Esophagus muscularis mucosa (tissue), 4 donors: ENCODE measurements around the gene DGKB. TPM values are rescaled to one million over a fixed set of nuclear protein-coding genes. Genes with fewer than 3 reads are reported as not detected.

ENCODE experiments used
- DNase-seq: peaks from one replicate; pipeline ENCODE4 v3.0.0-alpha.2; 2017; ENCODE audit errors: extremely low spot score
- H3K27ac ChIP-seq, 4 donors: fragments of 200-600 bp; sonication (generic); replicated peaks in 1 of 4; 1 replicate in 3 of 4; 2 replicates in 1 of 4; pipeline ENCODE4 v1.5.1; 2016 to 2019; ENCODE audit warnings: mild to moderate bottlenecking in 1 of 4
- H3K27me3 ChIP-seq, 4 donors: fragments of 200-600 bp; sonication (generic); one replicate each; pipeline versions ENCODE4 v1.5.1 to v1.6.0; 2016 to 2019
- H3K36me3 ChIP-seq, 4 donors: fragments of 200-600 bp; sonication (generic); one replicate each; pipeline ENCODE4 v1.5.1; 2016 to 2019
- H3K4me1 ChIP-seq, 4 donors: fragments of 200-600 bp; sonication (generic); one replicate each; pipeline ENCODE4 v1.5.1; 2016 to 2019
- H3K4me3 ChIP-seq, 4 donors: fragments of 200-600 bp; sonication (generic); 1 replicate in 2 of 4; 2 replicates in 2 of 4; pipeline ENCODE4 v1.5.1; 2016 to 2019; ENCODE audit warnings: mild to moderate bottlenecking in 4 of 4, moderate library complexity in 1 of 4
- H3K9me3 ChIP-seq, 4 donors: fragments of 200-600 bp; sonication (generic); 1 replicate in 3 of 4; 2 replicates in 1 of 4; pipeline ENCODE4 v1.5.1; 2016 to 2019
- EP300 ChIP-seq: sonication (generic); formaldehyde crosslinking; IDR thresholded peaks from one replicate; pipeline ENCODE4 v1.6.1; 2017; ENCODE audit warnings: antibody characterized with exemption
- POLR2A ChIP-seq: fragments of 450-650 bp; IDR thresholded peaks from one replicate; pipeline ENCODE4 v1.6.1; 2017; ENCODE audit warnings: antibody characterized with exemption, moderate library complexity, mild to moderate bottlenecking, low read depth
- POLR2AphosphoS5 ChIP-seq, 2 donors: sonication (generic); formaldehyde crosslinking; IDR thresholded peaks; one replicate each; pipeline ENCODE4 v1.6.1; 2017; ENCODE audit warnings: antibody characterized with exemption in 2 of 2
- WGBS: methylation state at CpG from one replicate; pipeline ENCODE4 v1.1.5; 2018; 5-methylcytosine and 5-hydroxymethylcytosine counted together
- intact Hi-C: fragments of 100-400 bp; cut with DNase I; formaldehyde crosslinking; loops from one replicate; pipeline ENCODE4 v1.15.1; 2023
- total RNA-seq, 4 donors: library from RNA; depleted of rRNA; stranded (reverse); fragments of >200 nt; gene quantifications; one replicate each; pipeline versions ENCODE4 v1.1.0 to v1.2.1, GENCODE V29; 2016
- TF ChIP-seq, protein P1 (sequence below), 3 experiments: fragments of 200-600 bp in 2 of 3; fragments of 450-650 bp in 1 of 3; sonication (generic) in 2 of 3; IDR thresholded peaks; one replicate each; pipeline ENCODE4 v1.5.1; 2017 to 2019; ENCODE audit warnings: antibody characterized with exemption in 3 of 3, mild to moderate bottlenecking in 2 of 3, moderate library complexity in 1 of 3

The DGKB gene
- total RNA-seq, 4 donors from 2014 or later = 10.4 to 18.5 (median 16.0) TPM

DNA sequence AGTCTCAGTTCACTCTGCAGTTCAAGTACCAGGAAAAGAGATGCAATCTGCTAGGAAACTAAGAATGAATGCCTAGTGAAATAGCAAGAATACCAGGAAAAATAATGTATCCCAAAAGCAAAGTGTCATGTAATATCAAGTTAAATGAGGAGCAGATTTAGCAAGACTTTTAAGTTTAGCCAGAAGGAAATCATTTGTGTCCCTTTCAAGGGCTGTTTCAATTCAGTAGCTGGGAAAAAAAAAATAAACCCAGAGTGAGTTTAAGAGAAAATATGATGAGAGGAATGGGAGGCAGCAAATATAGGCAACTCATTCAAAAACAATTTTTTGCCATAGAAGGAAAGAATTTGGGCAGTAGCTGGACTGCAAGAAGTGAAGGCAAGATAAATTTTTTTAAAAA, 135.8 kb downstream of the DGKB start:
- peaks cover 12 to 45% (median 17%) of the 10 kb centered on the region in 4 donors for H3K4me1 ChIP-seq
- intact Hi-C loops = no loop called here
- no peak overlapping the region for H3K27ac ChIP-seq
- no peaks in the 10 kb centered on the region for H3K36me3 ChIP-seq
- no peak for TF ChIP-seq POLR2AphosphoS5 (IDR thresholded peaks at IDR 0.05)
- TF ChIP-seq POLR2A = no peak
- no peak for TF ChIP-seq EP300
- TF ChIP-seq, protein P1, sequence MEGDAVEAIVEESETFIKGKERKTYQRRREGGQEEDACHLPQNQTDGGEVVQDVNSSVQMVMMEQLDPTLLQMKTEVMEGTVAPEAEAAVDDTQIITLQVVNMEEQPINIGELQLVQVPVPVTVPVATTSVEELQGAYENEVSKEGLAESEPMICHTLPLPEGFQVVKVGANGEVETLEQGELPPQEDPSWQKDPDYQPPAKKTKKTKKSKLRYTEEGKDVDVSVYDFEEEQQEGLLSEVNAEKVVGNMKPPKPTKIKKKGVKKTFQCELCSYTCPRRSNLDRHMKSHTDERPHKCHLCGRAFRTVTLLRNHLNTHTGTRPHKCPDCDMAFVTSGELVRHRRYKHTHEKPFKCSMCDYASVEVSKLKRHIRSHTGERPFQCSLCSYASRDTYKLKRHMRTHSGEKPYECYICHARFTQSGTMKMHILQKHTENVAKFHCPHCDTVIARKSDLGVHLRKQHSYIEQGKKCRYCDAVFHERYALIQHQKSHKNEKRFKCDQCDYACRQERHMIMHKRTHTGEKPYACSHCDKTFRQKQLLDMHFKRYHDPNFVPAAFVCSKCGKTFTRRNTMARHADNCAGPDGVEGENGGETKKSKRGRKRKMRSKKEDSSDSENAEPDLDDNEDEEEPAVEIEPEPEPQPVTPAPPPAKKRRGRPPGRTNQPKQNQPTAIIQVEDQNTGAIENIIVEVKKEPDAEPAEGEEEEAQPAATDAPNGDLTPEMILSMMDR (IDR thresholded peaks at IDR 0.05) = no peak
- H3K27me3 ChIP-seq = no peaks in the 10 kb centered on the region
- H3K4me3 ChIP-seq = no peak overlapping the region
- H3K9me3 ChIP-seq = no peaks in the 10 kb centered on the region
- DNase-seq = no peak

DNA sequence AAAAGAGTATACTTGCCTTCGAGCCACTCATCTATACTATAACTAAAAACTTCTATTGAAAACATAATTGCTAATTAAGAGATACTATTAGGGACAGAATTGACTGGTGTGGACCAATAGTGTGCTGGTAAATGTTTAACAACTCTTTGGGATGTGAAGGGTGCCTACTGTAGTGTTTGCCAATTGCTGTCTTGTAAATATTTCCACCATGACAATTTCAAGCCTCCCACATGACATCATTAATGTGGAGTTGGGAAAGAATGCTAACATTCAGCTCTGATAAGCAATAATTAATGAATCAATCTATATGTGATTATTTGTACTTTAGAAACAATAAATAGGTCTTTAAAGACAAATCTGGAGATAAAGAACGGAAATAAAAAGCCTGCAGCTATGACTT, 136.8 kb downstream of the DGKB start:
- WGBS = 79% methylated on average over 2 of the region's 2 CpGs
- Histone ChIP-seq H3K4me3 (no peak overlapping the region), H3K4me1 (peaks cover 19 to 55% (median 27%) of the 10 kb centered on the region in 4 donors)

DNA sequence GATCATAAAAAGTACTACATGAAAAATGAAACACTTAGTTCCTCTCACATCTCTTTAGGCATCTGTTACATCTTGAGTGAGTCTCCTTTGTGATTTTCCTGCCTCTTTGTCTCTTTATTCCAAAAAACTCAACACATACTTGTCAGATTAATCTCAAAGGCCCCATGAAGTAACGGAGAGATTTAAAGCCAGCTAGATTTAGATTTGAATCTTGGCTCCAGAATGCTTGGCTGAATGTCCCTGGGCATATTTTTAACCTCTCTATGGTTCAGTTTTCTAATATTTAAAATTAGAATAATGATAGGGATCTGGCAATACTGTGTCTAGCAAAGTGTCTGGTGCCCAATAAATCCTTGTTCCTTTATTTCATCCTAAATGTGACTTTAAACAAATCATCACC, 140.0 kb downstream of the DGKB start:
- WGBS = 9% methylated on average over 1 of the region's 1 CpG
- no peaks in the 10 kb centered on the region for H3K27me3 ChIP-seq
- H3K27ac ChIP-seq = peak overlapping the region; percentile 67 to 85 (median 77)
- no peaks in the 10 kb centered on the region for H3K36me3 ChIP-seq
- H3K4me1 ChIP-seq = peaks cover 19 to 44% (median 27%) of the 10 kb centered on the region in 4 donors
- H3K9me3 ChIP-seq = no peaks in the 10 kb centered on the region
- intact Hi-C loops = loop anchor here (5.0 kb wide), 1 partner anchor 135 kb away; no protein-coding TSS in a partner anchor
- TF ChIP-seq POLR2AphosphoS5 (IDR thresholded peaks at IDR 0.05) (no peak), EP300 (no peak), POLR2A (no peak)
- TF ChIP-seq, protein P1 (IDR thresholded peaks at IDR 0.05) = no peak
- no peak overlapping the region for H3K4me3 ChIP-seq
- DNase-seq = no peak

More for the DNA sequence above, 136.8 kb downstream of the DGKB start:
- no peak overlapping the region for H3K27ac ChIP-seq
- intact Hi-C loops = no loop called here
- no peaks in the 10 kb centered on the region for H3K9me3 ChIP-seq
- TF ChIP-seq POLR2A = no peak
- no peak for TF ChIP-seq POLR2AphosphoS5 (IDR thresholded peaks at IDR 0.05)
- TF ChIP-seq, protein P1 (IDR thresholded peaks at IDR 0.05) = no peak
- TF ChIP-seq EP300 = no peak
- DNase-seq = no peak
- H3K36me3 ChIP-seq = no peaks in the 10 kb centered on the region
- no peaks in the 10 kb centered on the region for H3K27me3 ChIP-seq

DNA sequence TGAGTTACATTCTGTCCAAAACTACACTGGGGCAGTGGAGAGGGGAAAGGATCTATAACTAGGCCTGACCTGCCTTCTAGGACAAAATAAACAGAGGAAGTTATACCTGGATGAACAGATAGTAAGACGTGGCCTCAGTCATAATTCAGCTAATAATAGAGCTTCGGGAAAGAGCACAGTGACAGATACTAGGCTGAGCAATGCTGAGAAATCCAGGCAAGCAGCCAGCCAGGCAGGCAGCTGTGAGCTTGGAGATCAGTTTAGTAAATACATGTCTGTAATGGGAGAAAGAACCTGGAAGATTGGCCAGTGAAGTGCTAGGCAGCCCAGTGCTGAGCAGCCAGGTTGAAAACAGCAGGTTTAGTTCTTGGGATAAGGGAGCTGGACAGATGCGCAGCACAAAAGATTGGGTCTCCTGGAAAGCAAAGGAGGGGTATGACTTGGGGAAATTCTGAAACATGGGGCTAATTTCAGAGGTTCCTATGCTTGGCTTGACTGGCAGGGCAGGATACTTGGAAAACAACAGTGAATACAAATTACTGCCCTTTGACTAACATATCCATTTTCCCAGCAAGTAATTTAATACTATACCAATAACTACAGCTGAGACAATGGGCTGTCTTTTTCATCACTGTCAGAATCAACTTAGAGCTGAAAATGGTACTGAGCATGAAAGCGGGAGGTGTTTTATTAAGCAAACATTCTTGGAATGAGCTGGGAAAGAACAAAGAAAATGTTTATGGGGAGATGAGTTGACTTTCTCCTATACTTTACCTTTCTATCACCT, 140.8 kb downstream of the DGKB start:
- no peak for DNase-seq
- WGBS = 18% methylated on average over 4 of the region's 4 CpGs
- Histone ChIP-seq H3K27ac (peak overlapping the region; percentile 67 to 85 (median 77)), H3K36me3 (no peaks in the 10 kb centered on the region), H3K9me3 (no peaks in the 10 kb centered on the region), H3K4me3 (peak overlapping the region in 2 of 4 donors; percentile 3 to 11), H3K4me1 (peaks cover 19 to 40% (median 27%) of the 10 kb centered on the region in 4 donors), H3K27me3 (no peaks in the 10 kb centered on the region)
- TF ChIP-seq POLR2AphosphoS5 (IDR thresholded peaks at IDR 0.05) (peak; percentile 60 to 74), POLR2A (no peak), EP300 (no peak)
- TF ChIP-seq, protein P1 (IDR thresholded peaks at IDR 0.05) = no peak
- intact Hi-C loops = loop anchor here (5.0 kb wide), 1 partner anchor 136 kb away; no protein-coding TSS in a partner anchor
